ENCODE data around the gene SOWAHD. TPM values are rescaled to one million over a fixed set of nuclear protein-coding genes. Genes with fewer than 3 reads are reported as not detected.

SOWAHD gene
- total RNA-seq, 1 donor from 2014 or later, result not detected

GRCh38 chrX:119753639-119754257, 4.6 kb upstream of the SOWAHD start:
- no peak for DNase-seq (ENCODE audit: extremely low spot score in 2 of 2)
- H3K27ac ChIP-seq, result no peak overlapping the region
- intact Hi-C loops (cut with DNase I), result no loop called here

GRCh38 chrX:119755981-119756533, 2.3 kb upstream of the SOWAHD start:
- Histone ChIP-seq H3K36me3 (no peaks in the 10 kb centered on the region), H3K4me3 (no peak overlapping the region), H3K4me1 (no peaks in the 10 kb centered on the region), H3K27me3 (no peaks in the 10 kb centered on the region), H3K27ac (no peak overlapping the region), H3K9me3 (no peaks in the 10 kb centered on the region)
- DNase-seq (ENCODE audit: extremely low spot score in 2 of 2), result no peak
- intact Hi-C loops (cut with DNase I), result no loop called here
- TF ChIP-seq POLR2A (IDR thresholded peaks at IDR 0.05) (no peak), CTCF (IDR thresholded peaks at IDR 0.05) (no peak), POLR2AphosphoS5 (IDR thresholded peaks at IDR 0.05; ENCODE audit: insufficient read depth in 1 of 2, low read depth in 1 of 2) (no peak)

More at GRCh38 chrX:119753639-119754257, 4.6 kb upstream of the SOWAHD start:
- Histone ChIP-seq H3K4me3 (no peak overlapping the region), H3K27me3 (no peaks in the 10 kb centered on the region), H3K4me1 (no peaks in the 10 kb centered on the region), H3K9me3 (no peaks in the 10 kb centered on the region), H3K36me3 (no peaks in the 10 kb centered on the region)
- TF ChIP-seq POLR2A (IDR thresholded peaks at IDR 0.05) (no peak), CTCF (IDR thresholded peaks at IDR 0.05) (no peak), POLR2AphosphoS5 (IDR thresholded peaks at IDR 0.05; ENCODE audit: insufficient read depth in 1 of 2, low read depth in 1 of 2) (no peak)

- Histone ChIP-seq H3K27ac (no peak overlapping the region), H3K4me3 (no peak overlapping the region), H3K36me3 (no peaks in the 10 kb centered on the region), H3K9me3 (no peaks in the 10 kb centered on the region), H3K4me1 (no peaks in the 10 kb centered on the region), H3K27me3 (no peaks in the 10 kb centered on the region)
- TF ChIP-seq CTCF (IDR thresholded peaks at IDR 0.05) (no peak), POLR2AphosphoS5 (IDR thresholded peaks at IDR 0.05; ENCODE audit: insufficient read depth in 1 of 2, low read depth in 1 of 2) (no peak), POLR2A (IDR thresholded peaks at IDR 0.05) (no peak)
- intact Hi-C loops (cut with DNase I), result no loop called here
- DNase-seq (ENCODE audit: extremely low spot score in 2 of 2), result no peak
Measured at GRCh38 chrX:119756926-119757635, 1.3 kb upstream of the SOWAHD start.

- H3K36me3 ChIP-seq, result no peaks in the 10 kb centered on the region
- H3K4me1 ChIP-seq, result no peaks in the 10 kb centered on the region
- TF ChIP-seq CTCF (IDR thresholded peaks at IDR 0.05) (no peak), POLR2A (IDR thresholded peaks at IDR 0.05) (no peak), POLR2AphosphoS5 (IDR thresholded peaks at IDR 0.05; ENCODE audit: insufficient read depth in 1 of 2, low read depth in 1 of 2) (no peak)
- H3K27ac ChIP-seq, result no peak overlapping the region
- peak overlapping the region; percentile 50 to 58 for H3K4me3 ChIP-seq
- H3K27me3 ChIP-seq, result no peaks in the 10 kb centered on the region
- no peaks in the 10 kb centered on the region for H3K9me3 ChIP-seq
- intact Hi-C loops (cut with DNase I), result no loop called here
- no peak for DNase-seq (ENCODE audit: extremely low spot score in 2 of 2)
Measured at GRCh38 chrX:119757646-119757978, 776 bp upstream of the SOWAHD start.

- Histone ChIP-seq H3K4me1 (no peaks in the 10 kb centered on the region), H3K27ac (no peak overlapping the region), H3K36me3 (no peaks in the 10 kb centered on the region), H3K27me3 (no peaks in the 10 kb centered on the region), H3K9me3 (no peaks in the 10 kb centered on the region), H3K4me3 (peak overlapping the region; percentile 50 to 58)
- DNase-seq (ENCODE audit: extremely low spot score in 2 of 2), result no peak
- TF ChIP-seq CTCF (IDR thresholded peaks at IDR 0.05), result no peak
- no peak for TF ChIP-seq POLR2AphosphoS5 (IDR thresholded peaks at IDR 0.05; ENCODE audit: insufficient read depth in 1 of 2, low read depth in 1 of 2)
- no peak for TF ChIP-seq POLR2A (IDR thresholded peaks at IDR 0.05)
- intact Hi-C loops (cut with DNase I), result no loop called here
Measured at GRCh38 chrX:119758731-119759247, 401 bp downstream of the SOWAHD start.

Data from vagina (tissue), 2 donors.